ENCODE data around the gene UBFD1. TPM values are rescaled to one million over a fixed set of nuclear protein-coding genes. Genes with fewer than 3 reads are reported as not detected.

The UBFD1 gene
- total and polyA plus RNA-seq, 10 donors: 4.2 to 63.7 (median 40.8) TPM

DNA sequence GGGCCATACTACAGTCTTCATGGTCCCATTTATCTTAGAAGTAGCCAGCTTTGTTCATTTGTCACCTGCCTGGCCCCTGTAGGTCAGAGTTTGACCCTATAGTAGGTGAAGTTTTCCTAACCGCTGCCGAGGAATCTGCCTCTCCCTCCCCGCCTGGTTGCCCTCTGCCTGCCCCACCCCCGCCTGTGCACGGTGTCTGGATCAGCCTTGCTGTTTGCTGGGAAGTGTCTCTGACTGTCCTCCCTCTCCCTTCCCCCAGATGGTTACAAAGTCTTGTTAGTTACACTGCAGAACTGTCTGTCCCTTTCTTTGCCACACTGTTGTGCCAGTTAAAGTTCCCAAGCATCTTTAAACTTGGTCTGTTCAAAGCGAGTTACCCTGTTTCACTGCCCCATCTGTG lies 5.7 kb downstream of the UBFD1 start:
- peak; percentile 53 for DNase-seq
- Histone ChIP-seq H3K36me3 (peaks cover 0 to 94% (median 85%) of the 10 kb centered on the region in 6 donors), H3K27me3 (replicated peaks in 1 of 7) (no peaks in the 10 kb centered on the region), H3K4me1 (peaks cover 12 to 54% (median 32%) of the 10 kb centered on the region in 6 donors), H3K4me3 (no peak overlapping the region), H3K27ac (peak overlapping the region in 2 of 8 donors; percentile 22 to 59), H3K9me3 (no peaks in the 10 kb centered on the region)
- WGBS, 5 donors: 89 to 94% (median 92%) methylated on average over 6 of the region's 6 CpGs
- TF ChIP-seq POLR2AphosphoS5 (IDR thresholded peaks at IDR 0.05) (no peak), POLR2A (IDR thresholded peaks at IDR 0.05) (no peak)
- TF ChIP-seq, protein P1, sequence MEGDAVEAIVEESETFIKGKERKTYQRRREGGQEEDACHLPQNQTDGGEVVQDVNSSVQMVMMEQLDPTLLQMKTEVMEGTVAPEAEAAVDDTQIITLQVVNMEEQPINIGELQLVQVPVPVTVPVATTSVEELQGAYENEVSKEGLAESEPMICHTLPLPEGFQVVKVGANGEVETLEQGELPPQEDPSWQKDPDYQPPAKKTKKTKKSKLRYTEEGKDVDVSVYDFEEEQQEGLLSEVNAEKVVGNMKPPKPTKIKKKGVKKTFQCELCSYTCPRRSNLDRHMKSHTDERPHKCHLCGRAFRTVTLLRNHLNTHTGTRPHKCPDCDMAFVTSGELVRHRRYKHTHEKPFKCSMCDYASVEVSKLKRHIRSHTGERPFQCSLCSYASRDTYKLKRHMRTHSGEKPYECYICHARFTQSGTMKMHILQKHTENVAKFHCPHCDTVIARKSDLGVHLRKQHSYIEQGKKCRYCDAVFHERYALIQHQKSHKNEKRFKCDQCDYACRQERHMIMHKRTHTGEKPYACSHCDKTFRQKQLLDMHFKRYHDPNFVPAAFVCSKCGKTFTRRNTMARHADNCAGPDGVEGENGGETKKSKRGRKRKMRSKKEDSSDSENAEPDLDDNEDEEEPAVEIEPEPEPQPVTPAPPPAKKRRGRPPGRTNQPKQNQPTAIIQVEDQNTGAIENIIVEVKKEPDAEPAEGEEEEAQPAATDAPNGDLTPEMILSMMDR (IDR thresholded peaks at IDR 0.05 in 8 of 11, conservative IDR thresholded peaks at IDR 0.05 in 3 of 11): no peak
- intact Hi-C loops (cut with DNase I; ENCODE audit: low total_unique reads): no loop called here

- Histone ChIP-seq H3K27ac (peak overlapping the region in 5 of 8 donors; percentile 13 to 67 (median 60)), H3K4me3 (no peak overlapping the region), H3K4me1 (peaks cover 0 to 41% (median 17%) of the 10 kb centered on the region in 6 donors), H3K9me3 (no peaks in the 10 kb centered on the region), H3K36me3 (peaks cover 0 to 100% (median 96%) of the 10 kb centered on the region in 6 donors), H3K27me3 (replicated peaks in 1 of 7) (no peaks in the 10 kb centered on the region)
- intact Hi-C loops (cut with DNase I; ENCODE audit: low total_unique reads): no loop called here
- 84 to 95% (median 88%) methylated on average over 9 of the region's 9 CpGs for WGBS, 5 donors
- TF ChIP-seq, protein P1 (IDR thresholded peaks at IDR 0.05 in 8 of 11, conservative IDR thresholded peaks at IDR 0.05 in 3 of 11): no peak
- TF ChIP-seq POLR2AphosphoS5 (IDR thresholded peaks at IDR 0.05) (peak in 2 of 3 donors; percentile 43), POLR2A (IDR thresholded peaks at IDR 0.05) (no peak)
- peak; percentile 58 for DNase-seq
Observed at GRCh38 chr16:23564575-23565363, 7.2 kb downstream of the UBFD1 start.

DNA sequence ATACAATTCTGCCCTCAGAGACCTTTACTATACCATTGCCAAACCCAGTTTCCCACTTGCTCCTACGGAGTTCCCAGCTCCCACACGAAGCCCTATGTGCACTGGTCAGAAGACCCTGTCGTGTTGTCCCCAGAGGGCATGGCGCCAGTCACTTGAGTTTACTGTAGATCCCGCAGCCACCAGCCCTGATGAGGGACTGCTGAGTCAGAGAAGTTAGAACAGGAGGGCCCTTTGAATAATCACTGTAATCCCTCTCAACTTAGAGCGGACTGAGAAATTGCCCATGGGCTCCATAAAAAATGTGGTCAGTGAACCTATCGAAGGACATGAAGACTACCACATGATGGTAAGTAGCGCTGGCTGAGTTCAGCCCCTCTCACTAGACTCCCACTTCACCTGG lies 9.2 kb downstream of the UBFD1 start:
- intact Hi-C loops (cut with DNase I; ENCODE audit: low total_unique reads): no loop called here
- H3K4me3 ChIP-seq: no peak overlapping the region
- H3K27ac ChIP-seq: peak overlapping the region in 4 of 8 donors; percentile 13 to 61 (median 60)
- 94 to 98% (median 97%) methylated on average over 8 of the region's 8 CpGs for WGBS, 5 donors
- DNase-seq: peak; percentile 32
- peaks cover 0 to 35% (median 23%) of the 10 kb centered on the region in 6 donors for H3K4me1 ChIP-seq
- no peak for TF ChIP-seq POLR2AphosphoS5 (IDR thresholded peaks at IDR 0.05)
- TF ChIP-seq, protein P1 (IDR thresholded peaks at IDR 0.05 in 8 of 11, conservative IDR thresholded peaks at IDR 0.05 in 3 of 11): no peak
- no peak for TF ChIP-seq POLR2A (IDR thresholded peaks at IDR 0.05)
- peaks cover 0 to 100% (median 94%) of the 10 kb centered on the region in 6 donors for H3K36me3 ChIP-seq
- H3K9me3 ChIP-seq: no peaks in the 10 kb centered on the region
- no peaks in the 10 kb centered on the region for H3K27me3 ChIP-seq (replicated peaks in 1 of 7)

DNA sequence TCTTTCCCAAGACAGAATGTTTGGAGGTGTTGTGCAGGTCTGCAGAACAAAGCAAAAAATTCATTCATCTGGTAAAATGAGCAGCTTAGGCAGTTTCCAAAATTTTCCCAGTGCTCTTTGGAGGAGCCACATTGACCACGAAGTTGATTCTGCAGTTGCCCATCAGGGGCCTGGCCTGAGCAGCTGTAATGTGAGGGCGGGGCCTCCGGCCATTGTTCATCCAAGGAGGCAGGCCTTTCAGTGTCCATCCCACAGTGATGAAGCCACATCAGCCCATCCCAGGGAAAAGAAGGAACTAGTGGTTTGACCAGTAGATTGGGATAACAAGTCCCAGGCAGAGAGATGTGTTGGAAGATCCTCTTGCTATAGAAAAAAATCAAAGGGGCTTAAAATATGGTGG lies 10.1 kb downstream of the UBFD1 start:
- peaks cover 0 to 100% (median 94%) of the 10 kb centered on the region in 6 donors for H3K36me3 ChIP-seq

More for the DNA sequence above, 10.1 kb downstream of the UBFD1 start:
- Histone ChIP-seq H3K9me3 (no peaks in the 10 kb centered on the region), H3K27ac (no peak overlapping the region), H3K27me3 (replicated peaks in 1 of 7) (no peaks in the 10 kb centered on the region), H3K4me3 (no peak overlapping the region), H3K4me1 (peaks cover 0 to 38% (median 23%) of the 10 kb centered on the region in 6 donors)
- TF ChIP-seq, protein P1 (IDR thresholded peaks at IDR 0.05 in 8 of 11, conservative IDR thresholded peaks at IDR 0.05 in 3 of 11): no peak
- TF ChIP-seq POLR2A (IDR thresholded peaks at IDR 0.05): no peak
- no peak for TF ChIP-seq POLR2AphosphoS5 (IDR thresholded peaks at IDR 0.05)
- intact Hi-C loops (cut with DNase I; ENCODE audit: low total_unique reads): no loop called here
- peak; percentile 23 for DNase-seq
- 93 to 100% (median 95%) methylated on average over 2 to 3 of the region's 3 CpGs for WGBS, 5 donors

Measured in spleen (tissue), 11 donors.